22Rv1 (cell line): ENCODE results near the gene RHBDD2.
A peak's percentile ranks its signal among the peaks of the same experiment; 100 is the strongest.
"Not testable (repeated sequence)": the region's sequence is repeated elsewhere in the genome, so short reads cannot be mapped to it uniquely, and the experiment has no call there.

Experiments
- H3K27ac ChIP-seq: fragments of 450-650 bp; 2 replicates; pipeline ENCODE4 v1.5.1; 2017
- CTCF ChIP-seq: fragments of 450-650 bp; IDR thresholded peaks from 2 replicates; pipeline ENCODE4 v1.5.1; 2017; ENCODE audit warnings: mild to moderate bottlenecking
- ZFX ChIP-seq: fragments of 450-650 bp; IDR thresholded peaks from 2 replicates; pipeline ENCODE4 v1.6.1; 2017; ENCODE audit warnings: antibody characterized with exemption, borderline replicate concordance

The RHBDD2 gene

DNA sequence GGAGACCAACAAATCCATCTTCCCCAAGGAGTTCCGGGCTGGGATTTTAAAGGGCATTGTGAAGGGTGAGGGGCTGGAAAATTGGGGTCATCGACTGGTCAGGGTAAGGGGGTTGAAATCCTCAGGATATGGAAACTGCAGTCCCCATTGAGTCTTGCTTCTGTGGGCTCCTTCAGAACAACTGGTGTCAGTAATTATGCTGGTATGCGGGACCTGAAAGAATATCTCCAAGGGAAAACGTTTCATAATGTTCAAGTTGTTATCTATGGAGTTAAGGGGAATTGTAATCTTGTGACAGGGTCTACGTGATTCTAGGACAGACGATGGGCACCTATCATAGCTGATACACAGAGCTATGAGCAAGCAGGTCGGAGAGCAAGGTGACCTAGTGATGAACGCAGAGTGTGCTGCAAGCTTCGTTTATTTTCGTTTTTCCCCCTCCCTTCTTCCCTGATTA is 494 bp upstream of the RHBDD2 start:
- peak overlapping the region; percentile 82 for H3K27ac ChIP-seq
- TF ChIP-seq CTCF (no peak), ZFX (no peak)

GRCh38 chr7:75879771-75880184 is 944 bp downstream of the RHBDD2 start:
- no peak for TF ChIP-seq ZFX
- TF ChIP-seq CTCF = no peak

GRCh38 chr7:75880242-75880641 is 1.4 kb downstream of the RHBDD2 start:
- H3K27ac ChIP-seq = peak overlapping the region; percentile 82
- no peak for TF ChIP-seq ZFX
- no peak for TF ChIP-seq CTCF

More at GRCh38 chr7:75879771-75880184, 944 bp downstream of the RHBDD2 start:
- H3K27ac ChIP-seq = peak overlapping the region; percentile 82

- TF ChIP-seq CTCF (no peak), ZFX (no peak)
- H3K27ac ChIP-seq = no peak overlapping the region
These were observed 2.7 kb downstream of the RHBDD2 start for GRCh38 chr7:75881436-75882095.

DNA sequence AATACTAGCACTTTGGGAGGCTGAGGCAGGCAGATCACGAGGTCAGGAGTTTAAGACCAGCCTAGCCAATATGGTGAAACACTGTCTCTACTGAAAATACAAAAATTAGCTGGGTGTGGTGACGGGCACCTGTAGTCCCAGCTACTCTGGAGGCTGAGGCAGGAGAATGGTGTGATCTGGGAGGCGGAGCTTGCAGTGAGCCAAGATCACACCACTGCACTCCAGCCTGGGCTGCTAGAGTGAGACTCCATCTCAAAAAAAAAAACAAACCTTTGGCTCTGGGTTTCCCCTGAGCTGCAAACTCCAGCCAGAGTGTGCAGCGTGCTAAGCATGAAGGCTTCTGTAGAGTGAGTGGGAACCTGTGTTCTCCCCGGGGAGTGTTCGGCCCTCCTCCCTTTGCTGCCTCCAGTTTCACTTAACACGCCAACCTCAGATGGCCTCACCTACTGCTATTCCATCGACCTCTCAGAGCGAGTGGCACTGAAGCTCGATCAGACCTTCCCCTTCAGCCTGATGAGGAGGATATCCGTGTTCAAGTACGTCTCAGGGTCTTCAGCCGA is 4.5 kb downstream of the RHBDD2 start:
- H3K27ac ChIP-seq = not testable (repeated sequence)

DNA sequence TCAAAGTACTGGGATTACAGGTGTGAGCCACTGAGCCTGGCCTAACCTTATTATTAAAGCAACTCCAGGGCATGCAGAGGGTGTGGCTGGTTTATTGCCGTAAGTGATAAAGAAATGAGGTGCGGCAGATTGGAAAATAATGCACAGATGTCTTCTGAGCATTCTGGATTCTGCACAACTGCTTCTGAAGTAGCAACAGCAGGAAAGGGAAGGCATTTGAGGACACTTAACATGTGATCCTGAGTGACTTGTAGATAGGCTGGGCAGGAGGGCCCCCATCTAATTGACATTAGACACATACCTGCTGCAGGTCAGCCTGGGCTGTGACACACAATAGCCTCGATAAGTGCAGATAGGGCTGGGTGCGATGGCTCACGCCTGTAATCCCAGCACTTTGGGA is 5.6 kb downstream of the RHBDD2 start:
- TF ChIP-seq CTCF (no peak), ZFX (no peak)
- H3K27ac ChIP-seq = no peak overlapping the region

DNA sequence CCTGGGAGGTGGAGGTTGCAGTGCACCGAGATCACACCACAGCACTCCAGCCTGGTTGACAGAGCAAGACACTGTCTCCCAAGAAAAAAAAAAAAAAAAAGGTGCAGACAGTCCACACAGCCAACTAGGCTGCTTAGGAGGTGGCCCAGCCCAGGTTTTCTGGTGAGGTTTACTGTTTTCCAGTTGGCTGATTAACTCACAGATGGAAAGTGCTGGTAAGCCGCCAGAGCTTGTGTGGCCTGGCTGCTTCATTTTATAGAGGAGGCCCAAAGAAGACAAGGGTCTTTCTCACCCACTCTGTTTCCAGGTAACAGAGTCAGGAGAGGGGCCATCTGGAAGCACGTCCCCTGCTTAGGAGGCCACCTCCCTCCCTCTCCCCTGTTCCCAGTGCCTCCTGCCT is 6.2 kb downstream of the RHBDD2 start:
- no peak overlapping the region for H3K27ac ChIP-seq
- TF ChIP-seq CTCF (no peak), ZFX (no peak)
